Measurements from ENCODE around the gene SS18L1. TPM values are rescaled to one million over a fixed set of nuclear protein-coding genes. Genes with fewer than 3 reads are reported as not detected.

Gene SS18L1
- total and polyA plus RNA-seq, 2 experiments from 2014 or later = 2.1 to 13.0 TPM

DNA sequence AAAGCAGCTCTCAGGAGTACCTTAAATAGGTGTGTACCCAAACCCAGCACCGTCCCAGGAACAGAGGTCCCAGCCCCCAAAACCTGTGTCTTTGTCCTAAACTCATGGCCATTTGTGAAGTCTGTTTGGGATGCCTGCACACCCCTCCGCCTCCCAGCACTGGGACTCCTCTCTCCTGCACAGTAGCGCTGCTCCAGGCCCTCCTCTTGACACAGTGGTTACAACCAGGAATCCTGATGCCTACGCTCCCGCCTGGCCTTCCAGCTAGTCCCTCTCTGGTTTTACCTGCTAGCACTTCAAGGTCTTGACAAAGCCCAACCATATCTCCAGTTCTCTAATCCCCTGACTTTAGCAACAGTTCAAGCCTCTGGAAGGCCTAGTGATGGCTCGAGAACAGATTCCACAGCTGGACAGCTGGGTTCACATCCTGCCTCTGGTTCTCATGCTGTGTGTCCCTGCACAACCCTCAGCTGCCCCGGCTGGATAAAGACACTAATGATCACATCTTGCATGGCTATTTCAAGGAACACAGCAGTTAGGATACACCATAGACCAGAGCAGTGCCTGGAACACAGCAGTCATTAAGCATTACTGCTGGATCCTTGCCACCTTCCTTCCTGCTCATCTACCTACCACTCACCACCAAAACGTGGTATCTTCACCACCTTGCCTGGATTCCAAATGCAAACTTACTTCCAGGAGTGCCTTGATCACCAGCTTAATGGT is 5.9 kb upstream of the SS18L1 start:
- TF ChIP-seq, protein P1, sequence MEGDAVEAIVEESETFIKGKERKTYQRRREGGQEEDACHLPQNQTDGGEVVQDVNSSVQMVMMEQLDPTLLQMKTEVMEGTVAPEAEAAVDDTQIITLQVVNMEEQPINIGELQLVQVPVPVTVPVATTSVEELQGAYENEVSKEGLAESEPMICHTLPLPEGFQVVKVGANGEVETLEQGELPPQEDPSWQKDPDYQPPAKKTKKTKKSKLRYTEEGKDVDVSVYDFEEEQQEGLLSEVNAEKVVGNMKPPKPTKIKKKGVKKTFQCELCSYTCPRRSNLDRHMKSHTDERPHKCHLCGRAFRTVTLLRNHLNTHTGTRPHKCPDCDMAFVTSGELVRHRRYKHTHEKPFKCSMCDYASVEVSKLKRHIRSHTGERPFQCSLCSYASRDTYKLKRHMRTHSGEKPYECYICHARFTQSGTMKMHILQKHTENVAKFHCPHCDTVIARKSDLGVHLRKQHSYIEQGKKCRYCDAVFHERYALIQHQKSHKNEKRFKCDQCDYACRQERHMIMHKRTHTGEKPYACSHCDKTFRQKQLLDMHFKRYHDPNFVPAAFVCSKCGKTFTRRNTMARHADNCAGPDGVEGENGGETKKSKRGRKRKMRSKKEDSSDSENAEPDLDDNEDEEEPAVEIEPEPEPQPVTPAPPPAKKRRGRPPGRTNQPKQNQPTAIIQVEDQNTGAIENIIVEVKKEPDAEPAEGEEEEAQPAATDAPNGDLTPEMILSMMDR (IDR thresholded peaks at IDR 0.05; ENCODE audit: poor library complexity) = no peak
- TF ChIP-seq EZH2 (IDR thresholded peaks at IDR 0.05; ENCODE audit: borderline replicate concordance) (no peak), EZH2phosphoT487 (IDR thresholded peaks at IDR 0.05; ENCODE audit: low read depth, severe bottlenecking, unreplicated experiment) (no peak)
- peaks cover 51% of the 10 kb centered on the region for H4K20me1 ChIP-seq (ENCODE audit: insufficient read depth, poor library complexity, severe bottlenecking)
- H3K4me3 ChIP-seq = no peak overlapping the region
- peaks cover 9% of the 10 kb centered on the region for H3K4me1 ChIP-seq (ENCODE audit: insufficient read depth)
- no peak overlapping the region for H2AFZ ChIP-seq
- no peaks in the 10 kb centered on the region for H3K9me3 ChIP-seq (ENCODE audit: low read depth)
- no peak overlapping the region for H3K4me2 ChIP-seq
- 87% methylated on average over 8 of the region's 8 CpGs for WGBS (ENCODE audit: low lambda C conversion rate, missing lambda C conversion rate)
- H3K79me2 ChIP-seq = peaks cover 42% of the 10 kb centered on the region
- H3K36me3 ChIP-seq (replicated peaks; ENCODE audit: insufficient read depth, low read depth) = peaks cover 4% of the 10 kb centered on the region
- H3K9me2 ChIP-seq (replicated peaks; ENCODE audit: insufficient read depth) = no peaks in the 10 kb centered on the region
- H3K27me3 ChIP-seq = no peaks in the 10 kb centered on the region
- H3K27ac ChIP-seq = no peak overlapping the region
- DNase-seq (ENCODE audit: low spot score) = no peak

DNA sequence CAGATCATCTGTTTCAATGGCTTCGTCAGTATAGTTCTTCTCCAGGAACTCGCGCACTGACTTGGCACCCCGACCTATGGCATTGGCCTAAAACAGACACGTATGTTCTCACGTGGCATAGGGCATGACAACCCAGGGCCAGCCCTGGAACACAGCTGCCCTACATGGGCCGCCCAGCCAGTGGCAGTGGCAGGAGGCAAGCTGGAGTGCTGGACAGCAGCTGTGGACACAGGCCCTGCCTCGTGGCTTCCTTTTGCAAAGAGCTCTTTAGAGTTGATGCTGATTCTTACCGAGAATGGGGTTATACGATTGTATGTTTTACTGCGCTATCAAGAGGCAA is 5.4 kb upstream of the SS18L1 start:
- H3K27ac ChIP-seq = no peak overlapping the region
- peaks cover 44% of the 10 kb centered on the region for H3K79me2 ChIP-seq
- H3K4me2 ChIP-seq = no peak overlapping the region
- H4K20me1 ChIP-seq (ENCODE audit: insufficient read depth, poor library complexity, severe bottlenecking) = peaks cover 51% of the 10 kb centered on the region
- H3K36me3 ChIP-seq (replicated peaks; ENCODE audit: insufficient read depth, low read depth) = peaks cover 4% of the 10 kb centered on the region
- H3K9me3 ChIP-seq (ENCODE audit: low read depth) = no peaks in the 10 kb centered on the region
- H2AFZ ChIP-seq = no peak overlapping the region
- no peaks in the 10 kb centered on the region for H3K27me3 ChIP-seq
- no peaks in the 10 kb centered on the region for H3K9me2 ChIP-seq (replicated peaks; ENCODE audit: insufficient read depth)
- DNase-seq (ENCODE audit: low spot score) = no peak
- TF ChIP-seq, protein P1 (IDR thresholded peaks at IDR 0.05; ENCODE audit: poor library complexity) = no peak
- TF ChIP-seq EZH2 (IDR thresholded peaks at IDR 0.05; ENCODE audit: borderline replicate concordance) (no peak), EZH2phosphoT487 (IDR thresholded peaks at IDR 0.05; ENCODE audit: low read depth, severe bottlenecking, unreplicated experiment) (no peak)
- H3K4me3 ChIP-seq = no peak overlapping the region
- 88% methylated on average over 11 of the region's 11 CpGs for WGBS (ENCODE audit: low lambda C conversion rate, missing lambda C conversion rate)
- H3K4me1 ChIP-seq (ENCODE audit: insufficient read depth) = peaks cover 9% of the 10 kb centered on the region

DNA sequence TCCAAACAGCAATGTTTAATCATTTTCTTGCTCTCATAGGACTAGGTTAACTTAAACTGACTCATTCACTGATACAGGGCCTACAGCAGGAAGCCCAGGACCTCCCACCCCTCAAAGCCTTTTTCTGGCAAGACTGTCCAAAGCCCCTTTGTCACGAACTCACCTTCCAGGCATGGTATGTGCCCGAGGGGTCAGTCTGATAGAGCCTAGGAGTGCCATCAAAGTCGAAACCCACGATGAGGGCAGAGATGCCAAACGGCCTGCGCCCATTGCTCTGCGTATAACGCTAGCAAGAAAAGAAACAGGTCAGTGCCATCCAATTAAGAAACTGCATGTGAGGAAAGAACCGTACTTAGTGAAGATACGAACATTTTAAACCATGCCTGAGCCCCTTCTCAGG is 4.7 kb upstream of the SS18L1 start:
- Histone ChIP-seq H3K36me3 (replicated peaks; ENCODE audit: insufficient read depth, low read depth) (peaks cover 4% of the 10 kb centered on the region), H3K4me3 (no peak overlapping the region), H3K79me2 (peaks cover 44% of the 10 kb centered on the region), H3K4me2 (no peak overlapping the region), H4K20me1 (ENCODE audit: insufficient read depth, poor library complexity, severe bottlenecking) (peaks cover 51% of the 10 kb centered on the region), H3K4me1 (ENCODE audit: insufficient read depth) (peaks cover 9% of the 10 kb centered on the region), H2AFZ (no peak overlapping the region), H3K27me3 (no peaks in the 10 kb centered on the region), H3K9me2 (replicated peaks; ENCODE audit: insufficient read depth) (no peaks in the 10 kb centered on the region), H3K9me3 (ENCODE audit: low read depth) (no peaks in the 10 kb centered on the region), H3K27ac (no peak overlapping the region)
- 96% methylated on average over 10 of the region's 10 CpGs for WGBS (ENCODE audit: low lambda C conversion rate, missing lambda C conversion rate)
- TF ChIP-seq, protein P1 (IDR thresholded peaks at IDR 0.05; ENCODE audit: poor library complexity) = no peak
- TF ChIP-seq EZH2phosphoT487 (IDR thresholded peaks at IDR 0.05; ENCODE audit: low read depth, severe bottlenecking, unreplicated experiment) = no peak
- TF ChIP-seq EZH2 (IDR thresholded peaks at IDR 0.05; ENCODE audit: borderline replicate concordance) = no peak
- no peak for DNase-seq (ENCODE audit: low spot score)
